Activated CD4-positive, alpha-beta T cell treated with anti-CD3 and anti-CD28 coated beads for 24 hours (primary cell): ENCODE measurements around the gene PPP2R5A.
A peak's percentile ranks its signal among the peaks of the same experiment; 100 is the strongest.

Experiments used
- DNase-seq, 2 donors: peaks; one replicate each; pipeline ENCODE4 v3.0.0-alpha.2; 2020; ENCODE audit warnings: low read depth in 2 of 2

Gene PPP2R5A

GRCh38 chr1:212284744-212285684, at the start of gene PPP2R5A:
Gene PPP2R5A, plus strand, starts transcription at chr1:212285410. Its CDS starts 701 bp downstream, at chr1:212286111.
- peak; percentile 95 for DNase-seq

- no peak for DNase-seq
Observed at GRCh38 chr1:212235857-212236256, 49.4 kb upstream of the PPP2R5A start.

GRCh38 chr1:212236664-212237220, 48.5 kb upstream of the PPP2R5A start:
- DNase-seq, result no peak

DNA sequence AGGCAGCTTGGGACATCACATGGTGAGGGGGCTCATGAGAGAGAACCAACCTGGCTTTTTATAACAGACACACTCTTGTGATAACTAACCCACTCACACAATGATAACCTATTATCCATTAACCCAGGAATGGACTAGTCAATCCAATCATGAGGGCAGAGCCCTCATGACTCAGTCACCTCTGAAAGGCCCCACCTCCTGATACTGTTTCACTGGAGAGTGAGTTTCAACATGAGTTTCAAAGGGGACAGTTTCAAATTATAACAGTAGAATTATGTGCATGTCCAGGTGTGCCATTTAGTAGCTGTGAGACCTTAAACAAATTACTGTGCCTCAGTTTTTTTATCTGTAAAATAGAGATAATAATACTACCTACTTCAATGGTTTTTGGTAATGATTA, 47.6 kb upstream of the PPP2R5A start:
- DNase-seq, result no peak

GRCh38 chr1:212238552-212238951, 46.7 kb upstream of the PPP2R5A start:
- DNase-seq, result no peak

- no peak for DNase-seq
Observed at GRCh38 chr1:212241501-212241900, 43.7 kb upstream of the PPP2R5A start.

DNA sequence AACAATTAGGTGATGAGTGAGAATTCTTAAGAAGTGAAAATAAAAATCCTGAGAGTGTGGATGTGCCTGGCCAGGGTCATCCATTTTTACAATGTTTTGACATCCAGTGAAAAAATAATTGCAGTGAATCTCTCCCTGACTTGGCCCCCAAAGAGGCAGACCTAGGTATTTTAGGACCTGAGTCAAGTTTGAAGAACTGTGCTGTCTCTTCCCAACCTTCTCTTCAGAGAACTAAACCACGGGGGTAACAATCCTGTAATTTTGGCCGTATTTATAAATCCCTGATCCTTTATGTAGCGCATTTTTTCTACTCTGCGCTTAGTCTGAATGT, 43.3 kb upstream of the PPP2R5A start:
- DNase-seq, result no peak

DNA sequence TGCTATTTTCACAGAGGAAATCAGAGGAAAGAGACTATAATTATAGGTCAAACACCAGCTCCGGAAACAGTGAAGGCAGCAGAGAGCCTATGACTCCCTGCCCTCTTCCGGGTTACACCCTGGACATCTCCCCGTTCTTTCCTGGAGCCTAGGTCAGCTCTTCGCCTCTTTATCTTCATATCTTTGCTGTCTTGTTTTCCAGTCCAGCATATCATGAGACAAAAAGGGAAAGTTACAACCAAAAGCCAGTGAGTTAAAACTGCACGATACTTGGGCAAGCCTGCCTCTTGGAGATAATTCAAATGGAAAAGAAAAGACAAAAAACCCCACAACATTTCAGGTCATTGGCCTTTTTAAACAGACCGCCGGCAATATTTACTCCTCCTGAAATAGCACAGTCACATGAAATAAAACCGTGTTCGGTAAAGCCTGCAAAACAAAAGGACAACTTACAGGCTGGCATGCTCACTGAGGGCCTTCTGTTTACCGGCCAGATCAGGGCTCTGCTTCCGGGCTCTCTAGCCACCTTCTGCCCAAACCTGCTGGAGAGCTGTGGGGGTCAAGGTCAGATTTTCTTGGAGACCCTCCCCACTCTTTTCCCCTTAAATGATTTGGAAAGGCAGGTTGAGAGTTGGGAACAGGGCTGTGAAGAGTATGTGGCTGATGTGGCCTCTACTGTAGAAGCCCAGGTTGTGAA, 42.8 kb upstream of the PPP2R5A start:
- DNase-seq, result no peak

DNA sequence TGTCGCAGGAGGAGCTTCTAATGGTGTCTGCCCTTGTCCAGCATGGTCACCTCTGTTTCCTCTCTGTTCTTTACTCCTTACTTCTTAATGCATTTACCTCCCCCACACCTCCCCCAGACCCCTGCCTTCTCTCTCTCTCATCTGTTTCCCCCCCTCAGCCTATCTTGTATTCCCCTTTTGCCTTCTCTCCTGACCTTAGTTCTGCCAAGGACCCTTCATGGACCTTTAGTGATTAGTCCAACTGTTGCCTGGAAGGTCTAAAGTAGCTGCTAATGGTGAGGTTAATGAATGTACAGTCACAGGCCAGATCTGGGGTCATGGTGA, 42.3 kb upstream of the PPP2R5A start:
- no peak for DNase-seq

- no peak for DNase-seq
Observed at GRCh38 chr1:212244441-212244840, 40.8 kb upstream of the PPP2R5A start.

DNA sequence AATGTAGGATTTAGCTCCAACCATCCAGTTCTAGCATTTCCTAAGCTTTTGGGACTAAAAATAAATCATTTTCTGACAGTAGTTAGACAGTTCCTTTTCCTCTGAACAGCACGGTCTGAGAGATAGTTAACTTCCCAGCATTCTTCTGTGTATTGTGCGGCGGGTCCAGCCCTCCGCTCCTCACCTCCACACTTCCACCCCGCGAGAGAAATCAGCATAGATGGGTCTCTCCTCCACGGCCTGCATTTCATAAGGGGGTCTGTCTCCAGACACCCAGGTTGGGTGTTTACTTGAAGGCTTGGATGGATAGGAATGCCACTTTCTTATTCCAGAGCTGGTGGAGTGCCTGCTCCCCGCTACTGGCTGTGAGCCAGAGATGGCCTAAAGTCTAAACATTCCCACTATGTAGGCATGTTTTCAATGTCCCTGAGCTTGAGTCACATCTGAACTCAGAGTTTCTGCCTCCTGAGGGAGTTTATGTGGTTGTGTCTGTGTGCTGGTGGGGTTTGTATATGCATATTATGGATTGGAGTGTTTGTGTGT, 38.0 kb upstream of the PPP2R5A start:
- DNase-seq, result no peak

GRCh38 chr1:212247988-212248387, 37.2 kb upstream of the PPP2R5A start:
- DNase-seq, result no peak

DNA sequence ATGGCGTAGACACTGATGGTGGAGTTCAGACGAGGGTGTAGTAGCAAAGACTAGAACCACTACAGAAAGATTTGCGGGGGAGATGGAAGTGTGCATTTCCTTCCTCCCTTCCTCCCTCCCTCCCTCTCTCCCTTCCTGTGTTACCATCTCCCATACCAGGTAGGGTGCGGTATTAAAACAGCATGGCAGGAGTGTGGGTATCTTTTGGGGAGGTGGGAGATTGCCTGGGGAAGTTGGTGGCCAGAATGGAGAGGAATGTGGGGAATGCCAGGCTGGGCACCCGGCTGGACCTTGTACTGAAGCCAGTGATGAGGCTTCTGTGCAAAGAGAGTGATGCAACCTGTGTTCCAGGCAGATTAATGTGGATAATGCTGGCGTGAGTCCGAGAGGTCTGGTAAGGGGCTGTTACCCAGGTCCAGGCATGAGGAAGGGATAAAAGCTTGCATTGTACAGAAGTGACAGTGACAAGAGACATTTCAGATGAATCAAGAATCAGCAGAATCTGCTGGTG, 30.3 kb upstream of the PPP2R5A start:
- DNase-seq, result no peak

- DNase-seq, result no peak
Observed at GRCh38 chr1:212255705-212256307, 29.4 kb upstream of the PPP2R5A start.

- DNase-seq, result no peak
Observed at GRCh38 chr1:212256369-212256768, 28.8 kb upstream of the PPP2R5A start.

DNA sequence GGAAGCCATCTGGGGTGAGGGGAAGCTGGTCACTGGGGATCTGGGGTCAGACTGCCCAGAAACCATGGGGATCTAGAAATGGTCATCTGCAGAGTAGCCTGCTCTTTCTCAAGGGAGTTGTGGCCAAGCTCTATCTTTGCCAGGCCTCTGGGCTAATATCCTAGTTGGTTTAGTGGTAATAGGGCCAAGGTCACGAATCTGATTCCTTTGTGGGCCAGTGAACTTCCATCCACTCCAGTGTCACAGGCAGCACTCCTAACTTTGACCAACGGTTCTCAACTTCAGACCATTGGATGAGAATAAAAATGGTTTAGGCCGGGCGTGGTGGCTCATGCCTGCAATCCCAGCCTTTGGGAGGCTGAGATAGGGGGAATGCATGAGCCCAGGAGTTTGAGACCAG, 28.1 kb upstream of the PPP2R5A start:
- DNase-seq, result no peak

DNA sequence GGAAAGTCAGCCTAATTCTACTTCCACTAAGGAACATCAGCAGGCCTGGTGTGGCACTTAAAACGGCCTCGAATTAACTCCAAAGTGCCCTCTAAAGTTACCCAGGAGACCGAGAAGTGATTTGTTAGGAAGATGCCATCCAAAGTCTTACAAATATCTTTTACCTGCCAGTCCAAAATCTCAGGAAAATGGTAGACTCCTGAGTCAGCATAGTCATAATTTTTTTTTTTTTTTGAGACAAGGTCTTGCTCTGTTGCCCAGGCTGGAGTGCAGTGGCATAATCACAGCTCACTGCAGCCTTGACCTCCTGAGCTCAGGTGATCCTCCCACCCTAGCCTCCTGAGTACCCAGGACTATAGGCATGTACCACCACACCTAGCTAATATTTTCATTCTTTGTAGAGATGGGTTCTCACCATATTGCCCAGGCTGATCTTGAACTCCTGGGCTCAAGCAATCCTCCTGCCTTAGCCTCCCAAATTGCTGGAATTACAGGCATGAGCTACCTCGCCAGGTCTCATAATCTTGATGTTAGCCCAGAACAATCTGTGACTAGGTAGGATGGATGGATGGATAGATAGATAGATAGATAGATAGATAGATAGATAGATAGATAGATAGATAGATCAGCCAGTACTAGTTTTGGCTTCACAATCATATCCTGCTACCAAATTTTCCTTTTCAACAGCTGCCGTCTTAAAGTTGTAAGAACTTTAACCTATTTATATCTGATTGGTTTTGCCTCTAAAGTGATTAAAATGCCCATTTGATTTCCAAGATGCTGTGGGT, 25.3 kb upstream of the PPP2R5A start:
- no peak for DNase-seq

DNA sequence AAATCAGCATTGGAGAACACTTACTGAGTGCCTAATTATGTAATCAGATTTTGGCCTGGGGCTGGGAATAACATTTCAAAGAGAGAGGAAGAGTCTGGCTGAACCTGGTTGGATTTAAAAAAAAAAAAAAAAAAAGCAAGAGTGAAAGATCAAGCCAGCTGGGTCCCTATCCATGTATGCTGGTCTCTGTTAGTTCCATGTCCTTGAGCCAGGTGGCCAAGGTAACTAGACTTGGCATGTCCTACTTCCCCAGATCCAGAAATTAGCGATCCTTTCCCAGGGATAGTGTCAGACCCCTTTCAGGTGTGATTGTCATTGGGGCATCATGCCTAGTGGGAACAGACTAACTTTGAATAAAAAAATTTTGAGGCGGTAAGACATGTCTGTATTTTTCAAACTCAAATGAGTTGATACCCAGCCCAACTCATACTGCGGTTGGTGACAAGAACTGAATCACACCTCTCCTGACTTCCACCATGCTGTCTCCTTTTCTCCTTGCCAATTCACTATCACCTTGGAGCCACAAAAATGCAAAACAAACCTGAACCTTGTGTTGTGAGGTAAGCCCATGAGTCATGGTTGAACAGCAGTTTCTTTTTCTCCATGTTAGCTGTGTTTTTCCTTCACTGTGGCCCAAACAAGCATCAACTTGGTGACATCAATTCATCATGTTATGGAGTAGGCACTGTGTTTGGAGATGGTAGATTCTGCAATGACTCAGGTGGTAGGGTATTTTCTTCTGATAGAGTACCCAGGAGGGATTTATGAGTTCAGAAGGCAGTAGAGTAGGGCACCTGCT, 24.5 kb upstream of the PPP2R5A start:
- DNase-seq, result no peak

GRCh38 chr1:212261361-212261929, 23.8 kb upstream of the PPP2R5A start:
- no peak for DNase-seq

DNA sequence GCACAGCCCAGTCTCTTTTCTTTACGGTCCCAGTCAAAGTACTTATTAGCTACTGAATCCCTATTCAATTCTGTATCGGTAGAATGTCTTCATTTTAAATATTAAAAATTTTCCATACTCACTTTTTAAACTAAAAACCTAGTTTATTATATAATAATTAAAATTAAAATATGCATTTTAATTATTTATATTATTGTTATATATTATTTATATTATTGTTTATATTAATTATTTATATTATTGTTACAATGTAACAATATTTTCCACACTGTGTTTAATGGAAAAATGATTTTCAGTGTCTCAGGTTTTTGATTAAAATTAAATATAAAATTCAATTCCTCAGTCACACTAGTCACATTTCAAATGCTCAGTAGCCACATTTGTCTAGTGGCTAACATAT, 18.2 kb upstream of the PPP2R5A start:
- no peak for DNase-seq
